Suprapubic skin (tissue), 4 donors: ENCODE measurements around the gene BSG.

Experiments
- POLR2A ChIP-seq, 2 donors: fragments of 450-650 bp; IDR thresholded peaks; one replicate each; pipeline ENCODE4 v1.6.1; 2017; ENCODE audit warnings: antibody characterized with exemption in 2 of 2, mild to moderate bottlenecking in 2 of 2, moderate library complexity in 2 of 2
- POLR2AphosphoS5 ChIP-seq, 3 donors: sonication (generic); formaldehyde crosslinking; IDR thresholded peaks; one replicate each; pipeline ENCODE4 v1.6.1; 2017; ENCODE audit warnings: antibody characterized with exemption in 3 of 3
- TF ChIP-seq, protein P1 (sequence below), 2 donors: fragments of 200-600 bp in 1 of 2; fragments of 450-650 bp in 1 of 2; sonication (generic) in 1 of 2; IDR thresholded peaks; one replicate each; pipeline ENCODE4 v1.5.1; 2016 to 2019; ENCODE audit warnings: antibody characterized with exemption in 2 of 2, mild to moderate bottlenecking in 1 of 2, moderate library complexity in 1 of 2

DNA sequence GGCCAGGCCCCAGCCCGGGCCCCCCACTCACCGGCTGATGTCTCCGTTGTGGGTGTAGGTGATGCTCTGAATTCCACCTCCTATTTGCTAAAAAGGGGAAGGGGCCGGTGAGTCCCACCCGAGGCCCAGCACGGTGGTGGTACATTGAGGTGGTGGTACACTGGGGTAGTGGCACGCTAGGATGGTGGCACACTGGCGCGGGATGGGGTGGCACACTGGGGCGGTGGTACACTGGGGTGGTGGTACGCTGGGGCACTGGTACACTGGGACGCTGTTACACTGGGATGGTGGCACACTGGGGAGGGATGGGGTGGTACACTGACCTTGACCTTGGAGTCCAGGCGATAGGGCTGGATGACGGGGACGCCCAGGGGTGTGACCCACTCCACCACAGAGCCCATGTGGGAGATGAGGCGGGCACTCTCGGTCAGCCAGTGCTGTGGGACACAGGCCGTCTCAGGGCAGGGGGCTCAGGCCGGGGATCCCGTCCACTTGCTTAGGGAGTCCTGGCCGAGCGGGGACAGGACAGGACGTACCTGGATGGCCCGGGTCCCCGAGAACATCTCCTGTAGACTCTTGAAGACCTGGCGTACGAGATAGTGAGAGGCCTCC lies 46.4 kb downstream of the BSG start:
- TF ChIP-seq, protein P1, sequence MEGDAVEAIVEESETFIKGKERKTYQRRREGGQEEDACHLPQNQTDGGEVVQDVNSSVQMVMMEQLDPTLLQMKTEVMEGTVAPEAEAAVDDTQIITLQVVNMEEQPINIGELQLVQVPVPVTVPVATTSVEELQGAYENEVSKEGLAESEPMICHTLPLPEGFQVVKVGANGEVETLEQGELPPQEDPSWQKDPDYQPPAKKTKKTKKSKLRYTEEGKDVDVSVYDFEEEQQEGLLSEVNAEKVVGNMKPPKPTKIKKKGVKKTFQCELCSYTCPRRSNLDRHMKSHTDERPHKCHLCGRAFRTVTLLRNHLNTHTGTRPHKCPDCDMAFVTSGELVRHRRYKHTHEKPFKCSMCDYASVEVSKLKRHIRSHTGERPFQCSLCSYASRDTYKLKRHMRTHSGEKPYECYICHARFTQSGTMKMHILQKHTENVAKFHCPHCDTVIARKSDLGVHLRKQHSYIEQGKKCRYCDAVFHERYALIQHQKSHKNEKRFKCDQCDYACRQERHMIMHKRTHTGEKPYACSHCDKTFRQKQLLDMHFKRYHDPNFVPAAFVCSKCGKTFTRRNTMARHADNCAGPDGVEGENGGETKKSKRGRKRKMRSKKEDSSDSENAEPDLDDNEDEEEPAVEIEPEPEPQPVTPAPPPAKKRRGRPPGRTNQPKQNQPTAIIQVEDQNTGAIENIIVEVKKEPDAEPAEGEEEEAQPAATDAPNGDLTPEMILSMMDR (IDR thresholded peaks at IDR 0.05): no peak
- TF ChIP-seq POLR2A (IDR thresholded peaks at IDR 0.05) (no peak), POLR2AphosphoS5 (IDR thresholded peaks at IDR 0.05) (no peak)
